CD1c-positive myeloid dendritic cell (primary cell): ENCODE data around the gene MTX2.

Experiments used
- DNase-seq: peaks from one replicate; pipeline ENCODE4 v3.0.0-alpha.2; 2016; ENCODE audit errors: extremely low spot score

The MTX2 gene

DNA sequence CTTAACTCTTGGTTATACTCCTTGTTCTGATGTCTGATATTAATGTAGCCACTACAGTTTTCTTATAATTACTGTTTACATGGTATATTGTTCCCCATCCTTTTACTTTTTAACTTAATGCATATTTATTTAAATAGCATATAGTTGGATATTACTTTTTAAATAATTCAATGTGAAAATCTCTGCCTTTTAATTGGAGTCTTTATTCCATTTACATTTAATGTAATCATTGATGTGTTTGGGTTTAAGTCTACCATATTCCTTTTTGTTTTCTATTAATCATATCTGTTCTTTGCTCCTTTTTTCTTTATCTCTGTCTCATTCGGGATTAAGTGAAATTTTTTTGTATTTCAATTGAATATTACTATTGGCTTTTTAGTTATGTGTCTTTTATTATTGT lies 109.1 kb downstream of the MTX2 start:
- DNase-seq, result no peak

DNA sequence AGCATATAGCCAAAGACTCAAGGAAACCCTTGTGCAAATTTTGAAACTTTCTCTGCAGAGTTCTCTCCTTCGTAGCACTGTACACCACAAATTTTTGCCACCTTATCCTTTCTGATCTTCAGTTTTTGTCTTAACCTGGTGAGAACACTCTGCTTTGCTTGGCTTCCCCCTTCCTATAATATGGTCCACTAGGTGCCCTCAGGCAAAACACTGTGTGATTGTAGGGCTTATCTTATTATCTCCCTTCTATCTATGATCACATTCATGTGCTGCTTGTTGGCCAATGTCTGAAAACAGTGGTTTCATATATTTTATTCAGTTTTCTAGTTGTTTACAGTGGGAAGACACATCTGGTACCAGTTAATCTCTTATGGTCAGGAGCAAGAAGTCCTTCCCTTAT lies 111.1 kb downstream of the MTX2 start:
- DNase-seq, result no peak

DNA sequence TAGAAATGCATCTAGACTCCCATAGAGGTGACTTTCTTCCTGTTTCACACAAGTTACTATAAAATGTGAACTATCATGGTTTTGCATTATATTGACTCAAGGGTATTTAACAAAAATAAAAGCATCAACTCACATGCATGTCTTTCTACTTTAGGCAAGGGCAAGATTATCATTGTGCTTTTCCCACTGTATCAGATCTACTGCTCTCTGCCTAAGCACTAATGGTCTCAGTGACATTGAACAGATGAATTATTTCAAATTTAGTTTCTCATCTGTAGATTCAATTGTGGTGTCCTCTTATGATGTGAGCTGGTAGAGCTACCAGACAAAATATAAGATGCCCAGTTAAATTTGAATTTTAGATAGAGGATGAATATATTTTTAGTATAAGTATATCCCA lies 113.9 kb downstream of the MTX2 start:
- DNase-seq, result no peak

DNA sequence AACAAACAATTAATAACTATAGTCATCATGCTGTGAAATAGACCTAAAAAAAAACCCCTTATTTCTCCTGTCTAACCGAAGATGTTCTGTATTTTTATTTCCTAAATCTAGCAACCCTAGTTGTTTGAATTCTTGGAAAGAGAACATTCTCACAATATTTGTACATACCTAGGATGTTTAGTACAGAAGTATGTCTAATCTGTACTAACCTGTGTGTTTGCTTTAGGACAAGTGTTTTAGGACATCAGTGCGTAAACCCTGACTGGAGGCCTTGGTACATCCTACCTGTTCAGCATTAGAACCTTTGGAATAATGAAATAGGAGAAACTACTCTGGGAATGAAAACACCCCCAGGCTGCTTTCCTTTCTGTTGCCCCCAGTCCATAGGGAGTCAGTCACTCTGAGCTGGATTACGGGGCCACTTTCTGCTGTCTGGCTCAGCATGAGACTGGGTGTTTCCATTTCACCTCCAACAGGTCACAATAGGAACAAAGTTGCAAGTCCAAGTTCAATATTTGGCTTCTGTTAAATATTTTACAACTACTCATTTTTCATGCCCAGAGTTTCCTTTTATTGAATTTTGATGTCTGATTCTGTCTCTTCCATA lies 114.7 kb downstream of the MTX2 start:
- DNase-seq, result no peak

DNA sequence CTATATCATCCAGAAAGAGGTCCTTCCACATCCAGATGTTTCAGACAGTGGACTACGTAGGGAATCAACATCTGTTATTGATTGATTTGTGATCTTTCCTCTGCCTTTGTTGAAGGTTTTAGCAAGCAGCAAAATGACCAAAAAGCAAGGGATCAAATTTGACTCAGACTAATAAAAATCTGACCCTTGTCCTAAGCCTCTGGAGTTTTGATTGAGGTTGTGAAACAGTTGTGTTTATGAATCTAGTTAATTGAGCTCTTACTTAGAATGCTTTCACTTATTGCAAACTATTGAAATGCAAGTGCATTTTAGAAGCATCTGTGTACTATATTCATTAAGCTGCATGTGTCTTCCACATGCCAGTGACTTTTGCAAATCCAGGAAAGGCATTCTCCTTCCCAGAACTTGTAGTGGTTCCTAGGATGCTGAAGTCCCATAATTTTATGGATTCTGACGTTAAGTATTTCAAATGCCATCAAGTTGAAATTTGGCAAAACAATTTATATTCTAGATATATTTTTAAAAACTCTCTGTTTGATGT lies 116.0 kb downstream of the MTX2 start:
- DNase-seq, result no peak

DNA sequence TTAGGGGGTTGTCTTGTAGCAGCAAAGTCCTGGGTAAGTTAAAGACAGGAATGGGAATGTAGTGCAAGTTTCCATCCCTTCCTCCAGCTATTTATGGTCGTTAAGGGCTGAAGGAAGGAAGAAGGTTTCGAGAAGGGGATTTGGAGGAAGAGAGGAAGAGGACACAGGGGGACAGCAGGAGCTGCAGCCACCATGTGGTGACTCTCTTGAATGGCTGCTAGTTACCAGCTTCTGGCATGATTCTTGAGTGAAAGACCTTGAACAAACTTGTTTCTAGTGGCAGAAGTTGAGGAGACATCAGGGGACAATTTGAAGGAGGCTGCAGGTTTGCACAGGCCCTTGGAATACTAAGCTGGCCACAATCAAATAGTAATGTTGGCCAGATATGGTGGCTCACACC lies 116.6 kb downstream of the MTX2 start:
- no peak for DNase-seq
